HepG2 (cell line): ENCODE measurements around the gene MVK. TPM values are rescaled to one million over a fixed set of nuclear protein-coding genes. Genes with fewer than 3 reads are reported as not detected.

Experiments used
- ARNT2 ChIP-seq: sonication (generic); formaldehyde crosslinking; IDR thresholded peaks from 2 replicates; pipeline ENCODE4 v1.8.0; 2022; ENCODE audit warnings: mild to moderate bottlenecking, low read depth, missing genetic modification reagents, moderate library complexity
- EHMT2 ChIP-seq: fragments of 200-600 bp; sonication (generic); IDR thresholded peaks from 2 replicates; pipeline ENCODE4 v1.7.0; 2017; ENCODE audit warnings: antibody characterized with exemption, low read depth, low read length, borderline replicate concordance
- FOSL1 ChIP-seq: sonication (generic); formaldehyde crosslinking; IDR thresholded peaks from 2 replicates; pipeline ENCODE4 v1.9.0; 2021; ENCODE audit warnings: missing genetic modification reagents, borderline replicate concordance
- IRX3 ChIP-seq: sonication (generic); formaldehyde crosslinking; IDR thresholded peaks from 2 replicates; pipeline ENCODE4 v1.8.1; 2023; ENCODE audit warnings: mild to moderate bottlenecking, low read depth, missing genetic modification reagents, borderline replicate concordance
- KDM3A ChIP-seq: IDR thresholded peaks from 2 replicates; pipeline ENCODE4 v1.6.1; 2018; ENCODE audit warnings: low read depth, missing compliant biosample characterization
- KLF11 ChIP-seq: IDR thresholded peaks from 2 replicates; pipeline ENCODE4 v1.6.1; 2016; ENCODE audit warnings: missing compliant biosample characterization
- MAFK ChIP-seq, 2 experiments: IDR thresholded peaks in 1 of 2; conservative IDR thresholded peaks in 1 of 2; 2 replicates each; pipeline ENCODE4 v1.6.1; 2011; ENCODE audit warnings: improper control_type of control experiment in 2 of 2, low read length in 2 of 2
- NAIF1 ChIP-seq: sonication (generic); formaldehyde crosslinking; IDR thresholded peaks from 2 replicates; pipeline ENCODE4 v1.5.0; 2020; ENCODE audit warnings: mild to moderate bottlenecking, missing genetic modification reagents, borderline replicate concordance
- NR2F6 ChIP-seq, 2 experiments: IDR thresholded peaks; 2 replicates each; pipeline ENCODE4 v1.6.1; 2016; ENCODE audit warnings: antibody characterized with exemption in 1 of 2, mild to moderate bottlenecking in 1 of 2
- PHF8 ChIP-seq: sonication (generic); formaldehyde crosslinking; IDR thresholded peaks from 2 replicates; pipeline ENCODE4 v1.5.0; 2020; ENCODE audit warnings: missing genetic modification reagents
- TCF12 ChIP-seq, 2 experiments: fragments of 450-650 bp in 1 of 2; sonication (generic) in 1 of 2; formaldehyde crosslinking in 1 of 2; IDR thresholded peaks; 2 replicates each; pipeline versions ENCODE4 v1.6.1 to v1.8.0; 2017 to 2022; ENCODE audit warnings: antibody characterized with exemption in 1 of 2, mild to moderate bottlenecking in 1 of 2, missing genetic modification reagents in 1 of 2, moderate library complexity in 1 of 2
- TMF1 ChIP-seq: sonication (generic); formaldehyde crosslinking; IDR thresholded peaks from 2 replicates; pipeline ENCODE4 v1.8.1; 2022; ENCODE audit warnings: low read depth, missing genetic modification reagents
- ZFP90 ChIP-seq: sonication (generic); formaldehyde crosslinking; IDR thresholded peaks from 2 replicates; pipeline ENCODE4 v1.8.0; 2022; ENCODE audit warnings: missing genetic modification reagents, mild to moderate bottlenecking, inconsistent platforms, borderline replicate concordance
- ZNF484 ChIP-seq: sonication (generic); formaldehyde crosslinking; IDR thresholded peaks from 2 replicates; pipeline ENCODE4 v1.5.1; 2020; ENCODE audit warnings: mild to moderate bottlenecking, low read depth, missing genetic modification reagents, borderline replicate concordance
- ZNF572 ChIP-seq: sonication (generic); formaldehyde crosslinking; IDR thresholded peaks from 2 replicates; pipeline ENCODE4 v1.5.1; 2020; ENCODE audit warnings: mild to moderate bottlenecking, missing genetic modification reagents
- polyA plus RNA-seq, 8 experiments: library from polyadenylated mRNA; depleted of rRNA in 3 of 8; stranded (reverse) in 7 of 8; unstranded in 1 of 8; fragments of >200 nt; fragmentation: Illumina TruSeq in 4 of 8; extraction: Trizol in 4 of 8; gene quantifications; 2 replicates each; pipeline versions ENCODE4 v1.2.1 to v1.2.3, GENCODE V29; 2011 to 2016; ENCODE audit warnings: low read depth in 4 of 8, missing spikeins in 1 of 8, mixed read lengths in 1 of 8; ENCODE audit not compliant: insufficient read depth in 1 of 8
- total RNA-seq, 5 experiments: library from RNA; depleted of rRNA; stranded (reverse); fragments of >200 nt; fragmentation: Illumina TruSeq; extraction: Trizol; gene quantifications; 2 replicates each; pipeline ENCODE4 v1.2.3, GENCODE V29; 2016; ENCODE audit warnings: low read depth in 1 of 5
- TF ChIP-seq, protein P1 (sequence below): sonication (generic); formaldehyde crosslinking; IDR thresholded peaks from 2 replicates; pipeline ENCODE4 v1.9.0; 2021; ENCODE audit warnings: missing genetic modification reagents, borderline replicate concordance
- TF ChIP-seq, protein P2 (sequence below): sonication (generic); formaldehyde crosslinking; IDR thresholded peaks from 2 replicates; pipeline ENCODE4 v1.5.0; 2020; ENCODE audit warnings: mild to moderate bottlenecking, missing genetic modification reagents
- TF ChIP-seq, protein P3 (sequence below): sonication (generic); formaldehyde crosslinking; IDR thresholded peaks from 2 replicates; pipeline ENCODE4 v1.5.0; 2020; ENCODE audit warnings: missing genetic modification reagents, mild to moderate bottlenecking, borderline replicate concordance
- TF ChIP-seq, protein P4 (sequence below): sonication (generic); formaldehyde crosslinking; IDR thresholded peaks from 2 replicates; pipeline ENCODE4 v1.8.1; 2023; ENCODE audit warnings: mild to moderate bottlenecking, inconsistent platforms, moderate library complexity, missing genetic modification reagents, borderline replicate concordance

MVK gene
- total and polyA plus RNA-seq, 2 of the 13 experiments (the other 11 are each of a cell fraction or from before 2014, with no cell fraction given) = 11.6 to 66.9 TPM

DNA sequence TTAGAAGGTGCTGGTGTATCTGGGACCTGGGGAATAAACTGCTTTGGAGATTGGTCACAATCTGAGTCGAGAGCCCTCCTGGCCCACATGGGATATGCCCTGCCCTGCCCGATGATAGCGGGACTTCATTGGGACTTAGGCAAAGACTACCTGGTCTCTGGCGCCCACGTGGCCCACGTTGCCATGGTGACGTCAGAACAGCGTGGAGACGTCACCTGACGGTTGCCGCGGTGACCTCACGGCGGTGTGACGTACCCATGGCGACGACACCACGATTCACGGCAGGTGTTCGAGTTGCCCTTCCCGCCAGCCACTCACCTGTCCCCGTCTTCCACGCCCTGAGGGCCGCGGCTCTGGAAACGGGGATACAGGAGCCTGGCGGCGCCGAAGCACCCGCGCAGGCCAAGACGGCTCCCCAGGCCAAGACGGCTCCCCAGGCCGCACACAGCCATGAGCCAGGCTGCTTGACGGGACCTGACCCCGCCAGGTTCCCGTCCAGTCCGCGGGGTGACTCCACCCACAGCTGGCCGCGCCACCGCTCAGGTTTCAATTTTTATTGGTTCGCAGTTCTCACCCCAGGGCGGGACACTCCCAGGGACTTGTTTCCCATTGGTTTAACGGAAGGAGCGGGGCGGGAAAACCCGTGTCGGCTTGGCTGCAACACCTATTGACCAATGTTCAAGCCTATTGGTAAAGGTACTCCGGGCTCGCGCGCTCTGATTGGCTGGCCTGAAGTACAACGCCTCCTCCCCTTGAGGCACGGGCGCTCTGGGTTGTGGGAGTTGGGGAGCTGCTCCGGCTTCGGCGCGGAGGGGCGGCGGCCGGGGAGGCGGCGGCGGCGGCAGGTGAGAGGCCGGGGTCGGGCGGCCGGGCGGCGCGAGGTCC, at the start of gene MVK, which contains the start of gene MMAB (continued):
- TF ChIP-seq, protein P1, sequence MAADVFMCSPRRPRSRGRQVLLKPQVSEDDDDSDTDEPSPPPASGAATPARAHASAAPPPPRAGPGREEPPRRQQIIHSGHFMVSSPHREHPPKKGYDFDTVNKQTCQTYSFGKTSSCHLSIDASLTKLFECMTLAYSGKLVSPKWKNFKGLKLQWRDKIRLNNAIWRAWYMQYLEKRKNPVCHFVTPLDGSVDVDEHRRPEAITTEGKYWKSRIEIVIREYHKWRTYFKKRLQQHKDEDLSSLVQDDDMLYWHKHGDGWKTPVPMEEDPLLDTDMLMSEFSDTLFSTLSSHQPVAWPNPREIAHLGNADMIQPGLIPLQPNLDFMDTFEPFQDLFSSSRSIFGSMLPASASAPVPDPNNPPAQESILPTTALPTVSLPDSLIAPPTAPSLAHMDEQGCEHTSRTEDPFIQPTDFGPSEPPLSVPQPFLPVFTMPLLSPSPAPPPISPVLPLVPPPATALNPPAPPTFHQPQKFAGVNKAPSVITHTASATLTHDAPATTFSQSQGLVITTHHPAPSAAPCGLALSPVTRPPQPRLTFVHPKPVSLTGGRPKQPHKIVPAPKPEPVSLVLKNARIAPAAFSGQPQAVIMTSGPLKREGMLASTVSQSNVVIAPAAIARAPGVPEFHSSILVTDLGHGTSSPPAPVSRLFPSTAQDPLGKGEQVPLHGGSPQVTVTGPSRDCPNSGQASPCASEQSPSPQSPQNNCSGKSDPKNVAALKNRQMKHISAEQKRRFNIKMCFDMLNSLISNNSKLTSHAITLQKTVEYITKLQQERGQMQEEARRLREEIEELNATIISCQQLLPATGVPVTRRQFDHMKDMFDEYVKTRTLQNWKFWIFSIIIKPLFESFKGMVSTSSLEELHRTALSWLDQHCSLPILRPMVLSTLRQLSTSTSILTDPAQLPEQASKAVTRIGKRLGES = no peak
- TF ChIP-seq ZNF572 (CRISPR knock-in tag) = no peak
- TF ChIP-seq, protein P2, sequence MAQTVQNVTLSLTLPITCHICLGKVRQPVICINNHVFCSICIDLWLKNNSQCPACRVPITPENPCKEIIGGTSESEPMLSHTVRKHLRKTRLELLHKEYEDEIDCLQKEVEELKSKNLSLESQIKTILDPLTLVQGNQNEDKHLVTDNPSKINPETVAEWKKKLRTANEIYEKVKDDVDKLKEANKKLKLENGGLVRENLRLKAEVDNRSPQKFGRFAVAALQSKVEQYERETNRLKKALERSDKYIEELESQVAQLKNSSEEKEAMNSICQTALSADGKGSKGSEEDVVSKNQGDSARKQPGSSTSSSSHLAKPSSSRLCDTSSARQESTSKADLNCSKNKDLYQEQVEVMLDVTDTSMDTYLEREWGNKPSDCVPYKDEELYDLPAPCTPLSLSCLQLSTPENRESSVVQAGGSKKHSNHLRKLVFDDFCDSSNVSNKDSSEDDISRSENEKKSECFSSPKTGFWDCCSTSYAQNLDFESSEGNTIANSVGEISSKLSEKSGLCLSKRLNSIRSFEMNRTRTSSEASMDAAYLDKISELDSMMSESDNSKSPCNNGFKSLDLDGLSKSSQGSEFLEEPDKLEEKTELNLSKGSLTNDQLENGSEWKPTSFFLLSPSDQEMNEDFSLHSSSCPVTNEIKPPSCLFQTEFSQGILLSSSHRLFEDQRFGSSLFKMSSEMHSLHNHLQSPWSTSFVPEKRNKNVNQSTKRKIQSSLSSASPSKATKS (CRISPR knock-in tag) = 0 out of 2 replicates have a peak, but pooled peaks have one; percentile 23
- no peak for TF ChIP-seq FOSL1 (CRISPR knock-in tag)
- TF ChIP-seq TCF12 (IDR thresholded peaks at IDR 0.05) = no peak
- peak; percentile 78; the same call in 1 of the 2 replicates for TF ChIP-seq TCF12 (CRISPR knock-in tag; IDR thresholded peaks at IDR 0.05)
- peak; percentile 83 for TF ChIP-seq ARNT2 (CRISPR knock-in tag)
- peak; percentile 96 for TF ChIP-seq KDM3A (CRISPR knock-in tag)
- TF ChIP-seq KLF11 (CRISPR knock-in tag) = peak; percentile 85
- peak; percentile 98 for TF ChIP-seq PHF8 (CRISPR knock-in tag)
- TF ChIP-seq TMF1 (CRISPR knock-in tag) = peak; percentile 93
- TF ChIP-seq EHMT2 = no peak
- TF ChIP-seq, protein P3, sequence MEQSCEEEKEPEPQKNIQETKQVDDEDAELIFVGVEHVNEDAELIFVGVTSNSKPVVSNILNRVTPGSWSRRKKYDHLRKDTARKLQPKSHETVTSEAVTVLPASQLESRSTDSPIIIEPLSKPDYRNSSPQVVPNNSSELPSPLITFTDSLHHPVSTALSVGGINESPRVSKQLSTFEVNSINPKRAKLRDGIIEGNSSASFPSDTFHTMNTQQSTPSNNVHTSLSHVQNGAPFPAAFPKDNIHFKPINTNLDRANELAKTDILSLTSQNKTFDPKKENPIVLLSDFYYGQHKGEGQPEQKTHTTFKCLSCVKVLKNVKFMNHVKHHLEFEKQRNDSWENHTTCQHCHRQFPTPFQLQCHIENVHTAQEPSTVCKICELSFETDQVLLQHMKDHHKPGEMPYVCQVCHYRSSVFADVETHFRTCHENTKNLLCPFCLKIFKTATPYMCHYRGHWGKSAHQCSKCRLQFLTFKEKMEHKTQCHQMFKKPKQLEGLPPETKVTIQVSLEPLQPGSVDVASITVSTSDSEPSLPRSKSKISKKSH (CRISPR knock-in tag) = peak; percentile 98
- TF ChIP-seq NAIF1 (CRISPR knock-in tag) = no peak; the same call in 1 of the 2 replicates
- no peak for TF ChIP-seq MAFK (conservative IDR thresholded peaks at IDR 0.05 in 1 of 2, IDR thresholded peaks at IDR 0.05 in 1 of 2; ENCODE audit: low read length in 2 of 2)
- peak; percentile 79 for TF ChIP-seq ZFP90 (CRISPR knock-in tag)
- TF ChIP-seq NR2F6 (IDR thresholded peaks at IDR 0.05) = no peak
- peak; percentile 63 for TF ChIP-seq NR2F6 (CRISPR knock-in tag; IDR thresholded peaks at IDR 0.05)
- TF ChIP-seq ZNF484 (CRISPR knock-in tag) = peak; percentile 76; the same call in 1 of the 2 replicates
- TF ChIP-seq, protein P4, sequence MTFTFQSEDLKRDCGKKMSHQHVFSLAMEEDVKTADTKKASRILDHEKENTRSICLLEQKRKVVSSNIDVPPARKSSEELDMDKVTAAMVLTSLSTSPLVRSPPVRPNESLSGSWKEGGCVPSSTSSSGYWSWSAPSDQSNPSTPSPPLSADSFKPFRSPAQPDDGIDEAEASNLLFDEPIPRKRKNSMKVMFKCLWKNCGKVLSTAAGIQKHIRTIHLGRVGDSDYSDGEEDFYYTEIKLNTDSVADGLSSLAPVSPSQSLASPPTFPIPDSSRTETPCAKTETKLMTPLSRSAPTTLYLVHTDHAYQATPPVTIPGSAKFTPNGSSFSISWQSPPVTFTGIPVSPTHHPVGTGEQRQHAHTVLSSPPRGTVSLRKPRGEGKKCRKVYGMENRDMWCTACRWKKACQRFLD (CRISPR knock-in tag) = peak; percentile 69; the same call in 1 of the 2 replicates
- TF ChIP-seq IRX3 = peak; percentile 81
